GM19463 (cell line): ENCODE results near the gene EPHA8.

ENCODE experiments used
- ATAC-seq: cut with Tn5 transposase; IDR thresholded peaks from one replicate; pipeline ENCODE4 v1.9.1; 2021; ENCODE audit warnings: mild to moderate bottlenecking, moderate library complexity; ENCODE audit not compliant: unreplicated experiment

EPHA8 gene

GRCh38 chr1:22612671-22613571 is 49.6 kb downstream of the EPHA8 start:
- ATAC-seq: no peak

- ATAC-seq: no peak
Measured at GRCh38 chr1:22613572-22613918, 50.3 kb downstream of the EPHA8 start.

GRCh38 chr1:22613951-22614350 is 50.7 kb downstream of the EPHA8 start:
- ATAC-seq: no peak

DNA sequence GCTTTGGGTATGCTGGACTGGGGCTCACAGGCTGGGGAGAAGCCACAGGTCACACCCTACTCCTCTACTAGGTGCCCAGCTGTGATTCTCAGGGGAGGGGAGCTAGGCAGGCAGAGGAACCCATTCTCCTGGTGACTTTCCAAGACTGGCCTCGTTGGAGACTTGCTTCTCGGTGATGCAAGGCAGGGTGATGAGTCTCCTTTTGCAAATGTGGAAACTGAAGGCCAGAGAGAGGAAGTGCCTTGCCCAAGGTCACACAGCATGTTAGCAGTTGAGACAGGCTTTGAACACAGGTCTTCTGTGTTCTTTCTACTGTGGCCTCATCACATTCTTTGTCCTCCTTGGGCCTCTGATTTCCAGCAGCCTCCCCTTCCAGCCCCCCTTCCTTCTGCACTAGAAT is 52.6 kb downstream of the EPHA8 start:
- ATAC-seq: no peak

GRCh38 chr1:22616571-22616970 is 53.3 kb downstream of the EPHA8 start:
- ATAC-seq: no peak

DNA sequence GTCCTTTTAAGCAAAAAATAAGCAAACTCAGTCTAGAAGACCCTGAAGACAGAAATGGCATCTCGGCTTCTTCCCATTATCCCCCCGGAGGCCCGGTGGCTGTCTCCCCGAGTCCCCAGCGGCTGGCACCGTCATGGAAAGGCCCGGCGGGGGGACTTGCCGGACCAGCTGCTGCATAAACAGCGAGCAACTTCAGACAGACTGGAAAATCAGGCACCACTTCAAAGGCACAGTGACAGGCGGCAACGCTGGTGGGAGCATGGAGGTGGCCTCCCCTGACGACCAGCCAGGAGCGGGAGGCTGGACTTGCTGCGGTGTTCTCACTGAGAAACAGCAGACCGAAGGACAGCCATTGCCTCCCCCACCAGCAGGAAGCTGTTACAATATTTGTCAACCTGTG is 54.8 kb downstream of the EPHA8 start:
- no peak for ATAC-seq

GRCh38 chr1:22619252-22619651 is 56.0 kb downstream of the EPHA8 start:
- ATAC-seq: no peak

GRCh38 chr1:22619798-22620197 is 56.5 kb downstream of the EPHA8 start:
- ATAC-seq: no peak

- no peak for ATAC-seq
Measured at GRCh38 chr1:22621761-22622160, 58.5 kb downstream of the EPHA8 start.

- no peak for ATAC-seq
Measured at GRCh38 chr1:22625262-22625925, 62.1 kb downstream of the EPHA8 start.

- ATAC-seq: no peak
Measured at GRCh38 chr1:22626237-22627157, 63.2 kb downstream of the EPHA8 start.

GRCh38 chr1:22627331-22627730 is 64.0 kb downstream of the EPHA8 start:
- ATAC-seq: no peak

- ATAC-seq: no peak
Measured at GRCh38 chr1:22628698-22629444, 65.6 kb downstream of the EPHA8 start.

DNA sequence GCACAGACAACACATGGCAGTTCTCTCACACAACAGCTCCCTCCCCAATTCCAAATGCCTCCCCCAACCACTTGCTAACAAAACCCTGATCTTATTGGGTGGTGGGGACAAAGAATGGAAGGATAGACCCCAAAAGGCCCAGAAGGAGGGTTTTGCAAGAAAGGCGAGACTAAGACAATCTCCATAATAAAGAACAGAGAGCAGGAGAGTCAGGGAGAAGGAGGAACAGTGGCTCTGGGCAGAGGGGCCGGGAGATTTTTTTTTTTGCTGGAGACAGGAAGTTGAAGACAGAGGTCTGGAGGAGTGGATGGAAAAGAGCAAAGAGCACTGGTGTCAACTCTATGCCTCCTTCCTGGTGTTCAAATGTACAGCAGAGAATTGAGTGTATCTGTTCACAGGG is 66.6 kb downstream of the EPHA8 start:
- no peak for ATAC-seq

DNA sequence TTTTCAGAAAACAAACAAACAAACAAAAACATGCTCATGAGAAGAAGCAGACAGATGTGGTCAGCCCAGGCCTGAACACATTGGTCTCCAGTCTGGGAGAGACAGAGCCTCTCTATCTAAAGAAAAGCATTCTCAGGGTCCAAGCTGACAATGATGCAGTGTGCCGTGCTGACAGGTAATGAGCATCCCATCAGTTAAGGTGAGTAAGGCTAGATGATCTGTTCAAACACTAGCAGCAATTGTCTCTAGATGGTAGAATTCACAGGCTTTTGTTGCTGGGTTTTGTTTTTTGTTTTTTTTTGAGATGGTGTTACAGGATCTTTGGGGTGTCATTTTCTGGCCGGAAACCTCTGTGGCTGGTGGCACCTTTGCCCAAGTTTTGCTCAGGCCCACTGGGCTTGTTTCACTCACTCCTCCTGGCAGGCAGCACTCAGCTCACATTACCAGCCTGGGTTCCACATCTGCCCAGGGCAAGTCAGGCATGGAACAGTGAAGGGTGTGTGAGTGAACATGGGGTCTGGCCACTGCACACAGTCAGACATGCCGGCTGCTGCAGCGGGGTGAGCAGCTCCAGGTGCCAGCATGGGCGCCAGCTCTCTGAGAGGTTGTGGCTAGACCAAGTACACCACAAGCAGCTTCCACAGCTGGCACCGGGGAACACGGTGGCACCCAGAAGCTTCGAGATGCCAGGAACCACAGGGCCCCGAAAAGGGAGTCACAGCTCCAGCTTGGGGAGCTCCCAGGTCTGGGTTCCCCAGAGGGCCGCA is 70.6 kb downstream of the EPHA8 start:
- no peak for ATAC-seq

GRCh38 chr1:22635436-22635835 is 72.1 kb downstream of the EPHA8 start:
- no peak for ATAC-seq

DNA sequence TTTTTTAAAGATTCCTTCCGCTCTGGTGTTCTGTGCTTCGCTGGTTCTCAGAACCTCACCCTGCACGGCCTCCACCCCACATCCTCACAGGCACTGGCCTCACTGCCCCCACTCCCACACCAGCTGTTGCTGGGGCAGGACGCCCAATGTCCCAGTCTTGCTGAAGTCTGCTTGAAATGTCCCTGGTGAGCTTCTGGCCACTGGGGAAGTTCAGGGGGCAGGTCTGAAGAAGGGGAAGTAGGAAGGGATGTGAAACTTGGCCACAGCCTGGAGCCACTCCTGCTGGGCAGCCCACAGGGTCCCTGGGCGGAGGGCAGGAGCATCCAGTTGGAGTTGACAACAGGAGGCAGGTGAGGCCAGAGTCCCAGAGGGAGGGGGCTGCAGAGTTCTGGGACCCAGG is 73.1 kb downstream of the EPHA8 start, which contains the start of gene C1QA:
Gene C1QA, plus strand, starts transcription at position 276 of the 400 bp plus-strand sequence. CDS start 989 bp downstream, outside the sequence.
- ATAC-seq: no peak

- no peak for ATAC-seq
Measured at GRCh38 chr1:22636927-22637326, 73.6 kb downstream of the EPHA8 start.

- no peak for ATAC-seq
Measured at GRCh38 chr1:22637907-22638445, 74.7 kb downstream of the EPHA8 start.
